HG03039 (cell line): ENCODE results near the gene FAM78B.

Experiments used
- ATAC-seq: cut with Tn5 transposase; IDR thresholded peaks from one replicate; pipeline ENCODE4 v1.9.1; 2021; ENCODE audit warnings: mild to moderate bottlenecking, moderate library complexity; ENCODE audit not compliant: unreplicated experiment

FAM78B gene

GRCh38 chr1:166121010-166121409, 45.8 kb downstream of the FAM78B start:
- no peak for ATAC-seq

DNA sequence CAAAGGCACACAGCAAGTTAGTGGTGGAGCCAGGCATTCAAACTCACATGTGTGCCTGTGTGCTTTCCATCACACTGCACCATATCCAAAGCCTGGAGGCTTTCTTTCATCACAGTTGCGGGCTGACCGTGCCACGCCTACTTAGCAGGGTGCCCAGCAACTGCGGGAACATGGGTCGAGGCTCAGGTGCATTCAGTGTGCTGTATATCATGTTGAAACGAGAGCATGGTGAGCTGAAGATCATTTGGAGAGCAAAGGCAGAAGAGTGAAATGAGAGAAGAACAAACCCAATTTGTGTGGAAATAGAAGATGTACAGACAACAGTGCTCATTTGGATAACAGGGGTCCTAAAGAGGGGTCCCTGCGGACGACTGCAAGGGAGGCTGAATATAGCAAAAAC, 46.5 kb downstream of the FAM78B start:
- no peak for ATAC-seq

GRCh38 chr1:166119471-166119965, 47.3 kb downstream of the FAM78B start:
- ATAC-seq, result no peak

DNA sequence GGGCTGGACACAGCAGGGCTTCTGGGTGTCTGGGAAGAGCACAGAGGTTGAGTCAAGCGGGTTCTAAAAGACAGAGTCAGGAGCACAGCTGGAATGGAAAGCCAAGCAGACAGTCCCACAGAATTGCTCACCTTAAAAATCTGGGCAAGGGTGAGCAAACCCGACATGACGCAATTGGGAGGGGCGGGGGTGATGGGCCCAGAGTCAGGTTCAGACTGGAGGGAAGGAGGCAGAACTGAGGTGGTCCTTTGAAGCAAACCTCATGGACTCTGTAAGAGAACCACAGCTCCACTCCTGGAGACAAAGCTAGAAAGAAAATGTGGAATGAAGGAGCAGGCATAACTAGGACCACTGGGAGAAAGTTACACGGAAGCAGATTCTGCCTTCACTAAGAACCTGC, 49.0 kb downstream of the FAM78B start:
- no peak for ATAC-seq

GRCh38 chr1:166116026-166116425, 50.8 kb downstream of the FAM78B start:
- ATAC-seq, result no peak

DNA sequence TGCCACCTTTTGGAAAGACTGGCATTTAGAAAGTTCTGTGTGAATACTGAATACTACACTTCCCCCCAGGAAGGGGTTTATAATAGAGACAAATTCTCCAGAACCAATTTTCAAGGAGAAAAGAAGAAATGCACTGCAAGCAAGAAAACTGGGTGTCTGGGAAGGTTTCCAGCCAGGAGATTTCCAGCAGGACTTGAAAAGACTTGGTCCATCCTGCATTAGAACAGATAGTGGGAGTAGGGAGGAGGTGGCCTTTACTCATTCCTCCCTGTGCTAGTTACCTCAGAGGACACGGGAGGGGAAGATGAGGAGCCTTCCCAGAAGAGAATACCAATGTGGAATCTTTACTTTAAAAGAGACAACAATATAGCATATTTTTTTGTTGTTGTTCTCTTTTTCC, 52.4 kb downstream of the FAM78B start:
- no peak for ATAC-seq

DNA sequence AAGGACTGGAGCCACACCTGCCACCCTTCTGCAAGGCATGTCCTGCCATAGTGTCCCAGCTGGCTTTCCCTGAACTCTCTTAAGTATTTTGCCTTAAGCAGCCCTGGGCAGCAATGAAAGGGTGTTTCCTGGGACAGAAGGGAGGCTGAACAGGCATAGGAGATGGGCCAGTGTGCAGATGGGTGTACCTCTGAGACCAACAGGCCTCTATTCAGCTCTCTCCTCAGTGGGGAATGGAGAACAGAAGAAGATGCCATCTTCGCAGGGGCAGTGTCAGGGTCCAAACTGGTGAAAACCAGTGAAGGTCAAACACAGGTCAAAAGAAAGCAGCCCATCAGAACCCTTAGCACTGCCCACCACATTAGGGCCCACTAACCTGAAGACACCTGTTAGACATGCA, 53.2 kb downstream of the FAM78B start:
- ATAC-seq, result no peak

- no peak for ATAC-seq
These were observed 53.8 kb downstream of the FAM78B start for GRCh38 chr1:166113031-166113430.

DNA sequence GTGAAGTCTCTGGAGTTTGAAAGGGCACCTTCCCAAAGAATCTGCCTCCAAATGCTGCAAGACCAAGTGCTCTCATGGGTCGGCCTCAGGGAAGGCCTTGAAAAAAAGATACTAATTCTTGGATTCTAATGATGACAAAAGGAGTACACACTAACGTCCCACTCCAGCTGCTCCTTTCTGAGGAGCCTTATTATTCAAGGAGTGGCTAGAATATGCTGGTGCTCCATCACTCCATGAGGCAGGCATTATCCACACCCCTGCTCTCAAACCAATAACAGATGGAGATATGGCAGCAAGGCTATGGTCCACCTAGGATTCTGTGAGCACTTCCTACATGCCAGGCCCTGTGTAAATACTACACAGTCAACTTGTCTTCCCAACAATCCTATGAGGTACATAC, 54.4 kb downstream of the FAM78B start:
- ATAC-seq, result no peak

DNA sequence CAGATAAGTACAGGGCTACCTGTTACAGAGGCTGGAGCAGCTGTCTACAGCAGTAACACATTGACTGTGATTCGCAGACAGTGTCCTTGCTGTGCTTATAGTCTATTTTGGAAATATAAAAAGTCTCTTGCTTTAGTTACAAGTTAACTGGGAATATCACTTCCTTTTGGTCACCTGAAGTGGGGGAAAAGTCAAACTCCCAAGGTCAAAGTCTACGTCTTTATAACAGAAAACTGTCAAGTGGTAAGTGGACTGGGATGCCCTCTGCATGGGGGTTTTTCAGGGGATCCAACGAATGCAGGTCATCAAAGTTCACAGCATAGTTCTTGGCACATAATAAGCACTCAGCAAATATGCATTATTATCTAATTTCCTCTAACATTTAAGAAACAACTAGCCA, 55.4 kb downstream of the FAM78B start:
- no peak for ATAC-seq

DNA sequence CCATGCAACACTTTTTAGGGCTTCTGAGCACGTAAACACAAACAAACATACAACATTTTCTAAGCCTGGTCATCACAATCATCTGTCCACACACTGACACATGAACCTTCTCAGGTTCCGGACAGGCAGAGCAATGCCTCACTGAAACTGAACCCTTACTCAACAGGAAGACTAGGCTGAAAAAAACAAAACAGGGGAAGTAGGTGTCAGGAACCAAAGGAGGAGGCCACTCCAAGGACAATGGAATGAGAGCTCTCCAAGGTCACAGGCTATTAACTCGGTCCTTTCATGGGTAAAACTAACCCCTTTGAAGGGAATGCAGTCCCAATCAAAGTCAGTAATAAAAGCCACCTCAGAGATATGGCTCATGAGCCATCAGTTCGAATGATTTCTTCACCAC, 76.6 kb downstream of the FAM78B start:
- no peak for ATAC-seq

- no peak for ATAC-seq
These were observed 77.0 kb downstream of the FAM78B start for GRCh38 chr1:166089804-166090203.

DNA sequence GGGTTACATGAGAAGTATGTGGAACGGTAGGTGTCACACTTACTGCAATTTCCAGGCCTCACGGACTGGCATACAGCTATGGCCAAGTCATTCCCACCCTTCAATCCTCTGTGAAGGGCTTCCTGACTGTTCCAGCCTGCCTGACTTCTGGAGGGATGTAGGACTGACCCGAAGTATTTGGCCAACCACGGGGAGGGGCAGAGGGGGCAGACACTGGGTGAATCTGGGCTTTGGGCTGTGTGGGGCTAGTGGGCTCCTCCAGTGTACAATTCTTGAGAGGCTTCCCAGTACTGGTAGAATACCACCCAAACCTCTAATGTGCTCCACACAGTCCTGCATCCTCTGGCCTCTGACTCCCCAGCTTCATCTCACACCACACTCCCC, 78.2 kb downstream of the FAM78B start:
- ATAC-seq, result no peak

DNA sequence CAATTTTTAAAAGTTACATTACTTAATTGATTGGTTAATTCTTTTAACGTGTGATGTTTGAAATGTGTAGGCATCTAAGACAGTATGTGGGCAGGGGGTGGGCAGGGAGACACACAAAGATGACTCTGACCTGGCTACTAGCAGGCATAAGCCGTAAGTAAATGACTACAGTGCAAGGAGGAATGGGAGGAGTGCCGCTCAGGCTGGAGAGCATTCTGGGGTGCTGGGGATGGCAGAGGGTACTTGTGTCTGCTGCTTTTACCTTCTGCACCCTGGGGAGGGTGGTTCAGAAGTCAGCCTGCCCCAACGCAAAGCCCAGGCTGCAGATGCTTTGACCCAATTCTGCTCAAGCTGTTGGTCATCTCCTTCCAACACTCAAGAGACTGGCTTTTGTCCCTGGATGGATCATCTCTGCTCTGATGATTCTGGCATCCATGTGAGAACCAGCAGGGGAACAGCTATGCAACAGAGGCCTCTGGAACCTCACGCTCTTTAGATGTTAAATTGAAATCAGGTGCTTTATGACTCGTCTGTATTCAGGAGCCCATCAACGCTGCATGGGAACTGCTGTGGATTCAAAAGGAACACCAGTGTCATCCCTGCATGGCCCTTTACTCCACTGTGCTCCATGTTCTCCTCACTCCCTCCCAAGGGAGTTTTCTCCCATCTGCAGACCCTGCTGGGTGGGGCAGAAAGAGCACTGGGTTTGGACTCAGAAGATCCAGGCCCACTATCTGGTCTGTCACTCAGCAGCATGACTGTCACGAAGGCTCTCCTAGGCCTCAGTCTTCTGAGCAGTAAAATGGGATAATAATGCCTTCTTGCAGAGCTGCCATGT, 78.8 kb downstream of the FAM78B start:
- ATAC-seq, result no peak

GRCh38 chr1:166086113-166086883, 80.5 kb downstream of the FAM78B start:
- no peak for ATAC-seq

- no peak for ATAC-seq
These were observed 82.2 kb downstream of the FAM78B start for GRCh38 chr1:166084613-166085012.

DNA sequence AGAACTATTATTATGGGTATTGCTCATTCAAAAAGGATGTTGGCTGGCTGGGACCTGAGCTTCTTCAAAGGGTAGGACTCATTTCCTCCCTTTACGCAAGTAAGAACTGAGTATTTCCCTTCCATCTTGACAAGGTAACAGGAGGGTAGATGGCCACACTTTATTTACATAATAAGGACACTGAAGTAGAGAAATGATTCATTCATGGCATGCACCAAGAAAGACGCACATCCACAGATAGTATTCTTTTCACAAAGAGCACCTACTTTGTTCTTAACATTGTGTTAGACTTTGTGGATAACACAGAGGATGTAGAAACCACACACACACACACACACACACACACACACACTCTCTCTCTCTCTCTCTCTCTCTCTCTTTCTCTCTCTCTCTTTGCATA, 82.9 kb downstream of the FAM78B start:
- ATAC-seq, result peak; percentile 74

DNA sequence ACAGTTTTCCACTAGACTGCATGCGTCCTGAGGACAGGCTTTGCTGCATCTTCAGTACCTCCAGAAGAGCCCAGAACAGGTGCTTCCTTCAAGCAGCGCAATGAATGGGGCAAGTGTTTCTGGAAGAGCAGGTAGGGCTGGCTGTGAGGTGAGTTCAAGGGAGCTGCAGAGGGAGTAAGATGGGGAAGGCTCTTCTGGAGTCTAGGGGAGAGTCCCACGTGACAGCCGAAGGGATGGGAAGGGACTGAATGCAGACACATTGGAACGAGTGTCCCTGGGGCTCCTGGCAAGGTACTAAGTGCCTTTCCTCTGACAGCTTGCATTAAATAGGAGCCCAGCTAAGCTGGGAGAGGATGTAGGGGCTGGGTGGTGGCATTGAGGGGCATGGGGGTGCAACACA, 84.2 kb downstream of the FAM78B start:
- ATAC-seq, result no peak

DNA sequence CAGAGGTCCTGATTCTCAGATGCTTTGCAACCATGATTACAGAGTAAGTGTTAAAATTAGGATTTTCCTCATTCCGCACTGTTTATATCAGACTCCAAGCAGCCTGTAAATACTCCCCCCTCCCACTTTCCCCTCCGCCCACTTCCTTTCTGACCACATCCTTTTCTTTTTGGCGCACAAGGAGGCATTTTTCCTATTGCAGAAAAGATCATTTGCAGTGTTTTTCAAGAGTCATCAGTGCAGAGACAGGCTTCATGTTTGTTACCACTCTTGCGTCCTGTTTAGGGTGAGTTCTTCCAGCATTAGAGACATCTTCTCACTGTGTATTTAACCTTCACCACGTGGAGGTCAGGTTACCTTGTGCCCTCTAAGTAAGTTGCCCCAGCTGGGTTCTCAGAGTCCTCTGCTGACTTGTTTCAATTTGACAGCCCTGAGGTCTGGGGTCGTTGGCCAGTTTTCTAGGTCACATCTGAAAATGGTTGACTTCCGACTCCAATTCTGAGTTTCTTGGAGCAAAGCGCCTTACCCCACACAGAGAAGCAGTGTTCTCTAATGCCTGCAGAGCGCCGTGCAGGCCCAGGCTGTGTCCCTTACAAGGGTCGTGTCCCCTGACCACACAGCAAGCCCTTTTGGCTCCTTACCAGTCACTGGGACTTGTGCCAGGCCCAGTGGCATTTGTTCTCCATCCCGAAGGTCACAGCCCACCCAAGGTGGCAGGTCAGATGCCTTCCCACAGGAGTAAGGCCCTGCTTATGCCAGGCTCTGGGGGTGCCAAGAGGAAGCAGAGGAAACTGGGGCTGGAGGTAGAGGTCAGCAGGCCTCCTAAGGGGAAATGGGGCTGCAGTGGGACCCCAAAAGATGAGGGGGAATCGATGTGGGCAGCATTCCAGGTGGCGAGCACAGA, 85.6 kb downstream of the FAM78B start:
- no peak for ATAC-seq

GRCh38 chr1:166080277-166080966, 86.4 kb downstream of the FAM78B start:
- ATAC-seq, result no peak

GRCh38 chr1:166079276-166079675, 87.5 kb downstream of the FAM78B start:
- ATAC-seq, result no peak
